SK-N-SH (cell line): ENCODE data around the gene VANGL2. TPM values are rescaled to one million over a fixed set of nuclear protein-coding genes. Genes with fewer than 3 reads are reported as not detected.

ENCODE experiments used
- CTCF ChIA-PET: fragments of 300-600, 350-600 bp; formaldehyde crosslinking; extraction: SDS; loops from one replicate; lab custom pipeline; 2021; lab: Yijun Ruan, JAX
- POLR2A ChIA-PET: fragments of 350-600 bp; sonication (Branson Sonifier 250); formaldehyde crosslinking; extraction: SDS; loops from one replicate; lab custom pipeline; 2020; ENCODE audit warnings: antibody characterized with exemption, inconsistent platforms; lab: Yijun Ruan, JAX
- DNase-seq: peaks from one replicate; pipeline ENCODE4 v3.0.0; 2012
- H2AFZ ChIP-seq: fragments of 200-600 bp; sonication (generic); 2 replicates; pipeline ENCODE4 v1.8.1; 2016; ENCODE audit warnings: antibody characterized with exemption, mild to moderate bottlenecking, low read depth
- H3F3A ChIP-seq: fragments of 200-600 bp; sonication (generic); replicated peaks from 2 replicates; pipeline ENCODE3; 2016; ENCODE audit warnings: antibody characterized with exemption, mild to moderate bottlenecking; ENCODE audit not compliant: insufficient read depth
- H3K27ac ChIP-seq, 2 experiments: fragments of 200-500 bp in 1 of 2; fragments of 200-600 bp in 1 of 2; sonication (Bioruptor generic) in 1 of 2; sonication (generic), shearing (Covaris generic) in 1 of 2; 2 replicates each; pipeline versions ENCODE4 v1.5.1 to v1.6.1; 2014 to 2016; ENCODE audit warnings: low read depth in 2 of 2, inconsistent platforms in 1 of 2, low read length in 1 of 2, mild to moderate bottlenecking in 1 of 2, mixed read lengths in 1 of 2
- H3K27me3 ChIP-seq: fragments of 200-600 bp; sonication (generic), shearing (Covaris generic); 2 replicates; pipeline ENCODE4 v1.6.1; 2016; ENCODE audit warnings: mixed run types; ENCODE audit not compliant: insufficient read depth
- H3K36me3 ChIP-seq, 2 experiments: fragments of 200-500 bp in 1 of 2; fragments of 200-600 bp in 1 of 2; sonication (Bioruptor generic) in 1 of 2; sonication (generic) in 1 of 2; replicated peaks in 1 of 2; 2 replicates each; pipeline versions ENCODE3 to v1.5.1; 2014 to 2016; ENCODE audit warnings: low read length in 1 of 2, mild to moderate bottlenecking in 1 of 2; ENCODE audit not compliant: insufficient read depth in 2 of 2, control insufficient read depth in 1 of 2
- H3K4me1 ChIP-seq, 2 experiments: fragments of 200-500 bp in 1 of 2; fragments of 200-600 bp in 1 of 2; sonication (Bioruptor generic) in 1 of 2; sonication (generic), shearing (Covaris generic) in 1 of 2; 2 replicates each; pipeline versions ENCODE4 v1.5.1 to v1.6.1; 2014 to 2016; ENCODE audit warnings: low read depth in 1 of 2, low read length in 1 of 2, mixed run types in 1 of 2; ENCODE audit not compliant: insufficient read depth in 2 of 2, control insufficient read depth in 1 of 2
- H3K4me2 ChIP-seq: fragments of 200-600 bp; sonication (generic), shearing (Covaris generic); 2 replicates; pipeline ENCODE4 v1.6.1; 2017; ENCODE audit warnings: mixed run types
- H3K4me3 ChIP-seq, 2 experiments: fragments of 200-500 bp in 1 of 2; fragments of 200-600 bp in 1 of 2; sonication (Bioruptor generic) in 1 of 2; sonication (generic), shearing (Covaris generic) in 1 of 2; 2 replicates each; pipeline versions ENCODE4 v1.5.1 to v1.8.1; 2014 to 2016; ENCODE audit warnings: low read depth in 2 of 2, inconsistent platforms in 1 of 2, low read length in 1 of 2, mild to moderate bottlenecking in 1 of 2, mixed read lengths in 1 of 2, moderate library complexity in 1 of 2
- H3K79me2 ChIP-seq: fragments of 200-600 bp; sonication (generic); 2 replicates; pipeline ENCODE4 v1.8.1; 2017; ENCODE audit warnings: mild to moderate bottlenecking; ENCODE audit not compliant: insufficient read depth
- H3K9ac ChIP-seq: fragments of 200-600 bp; sonication (generic); 2 replicates; pipeline ENCODE4 v1.6.1; 2017; ENCODE audit warnings: mixed run types
- H3K9me2 ChIP-seq: fragments of 200-600 bp; sonication (generic); 2 replicates; pipeline ENCODE4 v1.6.1; 2017; ENCODE audit warnings: mixed run types
- H3K9me3 ChIP-seq: fragments of 200-600 bp; sonication (generic); 2 replicates; pipeline ENCODE4 v1.6.1; 2017; ENCODE audit warnings: mixed run types, mild to moderate bottlenecking, moderate library complexity
- H4K20me1 ChIP-seq: fragments of 200-600 bp; sonication (generic); 2 replicates; pipeline ENCODE4 v1.6.1; 2017; ENCODE audit warnings: mild to moderate bottlenecking, mixed run types; ENCODE audit not compliant: insufficient read depth
- CHD2 ChIP-seq: fragments of 150-350 bp; IDR thresholded peaks from 2 replicates; pipeline ENCODE4 v1.6.1; 2018; ENCODE audit warnings: low read length; ENCODE audit not compliant: partially characterized antibody
- EZH2phosphoT487 ChIP-seq: fragments of 200-600 bp; sonication (generic); IDR thresholded peaks from 2 replicates; pipeline ENCODE4 v1.6.1; 2017; ENCODE audit warnings: low read depth, mixed run types, mild to moderate bottlenecking, antibody characterized with exemption, moderate library complexity, borderline replicate concordance
- FOSL2 ChIP-seq: IDR thresholded peaks from 2 replicates; pipeline ENCODE4 v1.4.0; 2012; ENCODE audit warnings: low read depth, mild to moderate bottlenecking, moderate library complexity, borderline replicate concordance
- JUND ChIP-seq: IDR thresholded peaks from 2 replicates; pipeline ENCODE4 v1.4.0; 2012
- MEF2A ChIP-seq: IDR thresholded peaks from 2 replicates; pipeline ENCODE4 v1.4.0; 2012; ENCODE audit warnings: low read depth, borderline replicate concordance
- NFIC ChIP-seq: IDR thresholded peaks from 2 replicates; pipeline ENCODE4 v1.4.0; 2012; ENCODE audit warnings: borderline replicate concordance
- RAD21 ChIP-seq: IDR thresholded peaks from 2 replicates; pipeline ENCODE4 v1.6.1; 2012; ENCODE audit warnings: mild to moderate bottlenecking, low read length
- RCOR1 ChIP-seq: fragments of 150-350 bp; IDR thresholded peaks from 2 replicates; pipeline ENCODE4 v1.6.1; 2017; ENCODE audit warnings: antibody characterized with exemption, low read length
- SIN3A ChIP-seq: IDR thresholded peaks from 2 replicates; pipeline ENCODE4 v1.6.1; 2012; ENCODE audit warnings: low read depth, mild to moderate bottlenecking, low read length, moderate library complexity, borderline replicate concordance
- TAF1 ChIP-seq: IDR thresholded peaks from 2 replicates; pipeline ENCODE4 v1.6.1; 2012; ENCODE audit warnings: low read depth, mild to moderate bottlenecking, low read length, moderate library complexity, borderline replicate concordance
- YY1 ChIP-seq: IDR thresholded peaks from 2 replicates; pipeline ENCODE4 v1.4.0; 2012; ENCODE audit warnings: low read depth, mild to moderate bottlenecking
- WGBS: methylation state at CpG from one replicate; pipeline ENCODE4 v1.1.6; 2017; ENCODE audit warnings: low lambda C conversion rate; 5-methylcytosine and 5-hydroxymethylcytosine counted together
- polyA plus RNA-seq, 3 experiments: library from polyadenylated mRNA; depleted of rRNA; stranded (reverse); fragments of >200 nt; gene quantifications; 2 replicates each; pipeline ENCODE4 v1.2.3, GENCODE V29; 2012
- TF ChIP-seq, protein P1 (sequence below): IDR thresholded peaks from 2 replicates; pipeline ENCODE4 v1.4.0; 2012; ENCODE audit warnings: low read depth
- TF ChIP-seq, protein P2 (sequence below): IDR thresholded peaks from 2 replicates; pipeline ENCODE4; 2012
- TF ChIP-seq, protein P3 (sequence below): IDR thresholded peaks from 2 replicates; pipeline ENCODE4 v1.4.0; 2012; ENCODE audit warnings: low read depth, borderline replicate concordance
- TF ChIP-seq, protein P4 (sequence below): fragments of 150-350 bp; IDR thresholded peaks from 2 replicates; pipeline ENCODE4 v1.6.1; 2016; ENCODE audit warnings: mild to moderate bottlenecking, low read depth, low read length
- TF ChIP-seq, protein P5 (sequence below): IDR thresholded peaks from 2 replicates; pipeline ENCODE4 v1.6.1; 2012; ENCODE audit warnings: mild to moderate bottlenecking, low read depth, low read length, moderate library complexity
- TF ChIP-seq, protein P6 (sequence below): fragments of 200-600 bp; sonication (generic); IDR thresholded peaks from 2 replicates; pipeline ENCODE4 v1.6.1; 2017; ENCODE audit warnings: antibody characterized with exemption, mild to moderate bottlenecking, moderate library complexity

VANGL2 gene
- polyA plus RNA-seq, 1 of the 3 experiments (the other 2 are of a cell fraction): 13.4 TPM

DNA sequence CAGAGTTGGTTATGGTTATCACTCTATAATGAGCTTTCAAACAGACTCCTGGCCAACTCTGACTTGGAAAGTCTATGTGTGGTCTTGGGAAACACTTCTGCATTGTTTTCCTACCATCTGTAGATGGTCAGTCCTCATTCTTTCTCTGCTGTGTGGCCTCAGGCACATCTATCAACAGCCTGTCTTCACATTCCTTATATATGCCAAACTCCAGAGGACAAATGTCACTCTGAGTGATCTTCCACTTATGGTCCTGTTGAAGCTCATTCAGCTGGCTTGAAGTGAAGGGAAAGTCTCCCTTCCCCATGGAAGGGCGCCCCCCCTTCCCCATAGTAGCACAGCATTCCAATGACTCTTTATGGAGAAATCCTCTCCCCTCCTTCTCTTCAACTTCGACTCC, 58.7 kb downstream of the VANGL2 start:
- WGBS: 6% methylated on average over 2 of the region's 2 CpGs
- Histone ChIP-seq H4K20me1 (no peaks in the 10 kb centered on the region), H3K36me3 (no peaks in the 10 kb centered on the region), H2AFZ (no peak overlapping the region), H3K4me1 (no peaks in the 10 kb centered on the region), H3K79me2 (no peaks in the 10 kb centered on the region), H3K4me3 (no peak overlapping the region), H3K9ac (no peak overlapping the region), H3K27me3 (no peaks in the 10 kb centered on the region; the same call in 1 of the 2 replicates), H3K27ac (no peak overlapping the region), H3K4me2 (no peak overlapping the region), H3K9me3 (no peaks in the 10 kb centered on the region), H3F3A (no peaks in the 10 kb centered on the region), H3K9me2 (no peaks in the 10 kb centered on the region)
- ChIA-PET CTCF (no interaction called here), POLR2A (no interaction called here)
- no peak for DNase-seq
- TF ChIP-seq YY1 (no peak), SIN3A (no peak), NFIC (no peak), FOSL2 (no peak), RAD21 (no peak), RCOR1 (no peak), JUND (no peak)
- TF ChIP-seq, protein P1, sequence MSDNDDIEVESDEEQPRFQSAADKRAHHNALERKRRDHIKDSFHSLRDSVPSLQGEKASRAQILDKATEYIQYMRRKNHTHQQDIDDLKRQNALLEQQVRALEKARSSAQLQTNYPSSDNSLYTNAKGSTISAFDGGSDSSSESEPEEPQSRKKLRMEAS: no peak
- TF ChIP-seq, protein P2, sequence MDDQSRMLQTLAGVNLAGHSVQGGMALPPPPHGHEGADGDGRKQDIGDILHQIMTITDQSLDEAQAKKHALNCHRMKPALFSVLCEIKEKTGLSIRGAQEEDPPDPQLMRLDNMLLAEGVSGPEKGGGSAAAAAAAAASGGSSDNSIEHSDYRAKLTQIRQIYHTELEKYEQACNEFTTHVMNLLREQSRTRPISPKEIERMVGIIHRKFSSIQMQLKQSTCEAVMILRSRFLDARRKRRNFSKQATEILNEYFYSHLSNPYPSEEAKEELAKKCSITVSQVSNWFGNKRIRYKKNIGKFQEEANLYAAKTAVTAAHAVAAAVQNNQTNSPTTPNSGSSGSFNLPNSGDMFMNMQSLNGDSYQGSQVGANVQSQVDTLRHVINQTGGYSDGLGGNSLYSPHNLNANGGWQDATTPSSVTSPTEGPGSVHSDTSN: no peak
- TF ChIP-seq, protein P3, sequence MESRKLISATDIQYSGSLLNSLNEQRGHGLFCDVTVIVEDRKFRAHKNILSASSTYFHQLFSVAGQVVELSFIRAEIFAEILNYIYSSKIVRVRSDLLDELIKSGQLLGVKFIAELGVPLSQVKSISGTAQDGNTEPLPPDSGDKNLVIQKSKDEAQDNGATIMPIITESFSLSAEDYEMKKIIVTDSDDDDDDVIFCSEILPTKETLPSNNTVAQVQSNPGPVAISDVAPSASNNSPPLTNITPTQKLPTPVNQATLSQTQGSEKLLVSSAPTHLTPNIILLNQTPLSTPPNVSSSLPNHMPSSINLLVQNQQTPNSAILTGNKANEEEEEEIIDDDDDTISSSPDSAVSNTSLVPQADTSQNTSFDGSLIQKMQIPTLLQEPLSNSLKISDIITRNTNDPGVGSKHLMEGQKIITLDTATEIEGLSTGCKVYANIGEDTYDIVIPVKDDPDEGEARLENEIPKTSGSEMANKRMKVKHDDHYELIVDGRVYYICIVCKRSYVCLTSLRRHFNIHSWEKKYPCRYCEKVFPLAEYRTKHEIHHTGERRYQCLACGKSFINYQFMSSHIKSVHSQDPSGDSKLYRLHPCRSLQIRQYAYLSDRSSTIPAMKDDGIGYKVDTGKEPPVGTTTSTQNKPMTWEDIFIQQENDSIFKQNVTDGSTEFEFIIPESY: no peak

DNA sequence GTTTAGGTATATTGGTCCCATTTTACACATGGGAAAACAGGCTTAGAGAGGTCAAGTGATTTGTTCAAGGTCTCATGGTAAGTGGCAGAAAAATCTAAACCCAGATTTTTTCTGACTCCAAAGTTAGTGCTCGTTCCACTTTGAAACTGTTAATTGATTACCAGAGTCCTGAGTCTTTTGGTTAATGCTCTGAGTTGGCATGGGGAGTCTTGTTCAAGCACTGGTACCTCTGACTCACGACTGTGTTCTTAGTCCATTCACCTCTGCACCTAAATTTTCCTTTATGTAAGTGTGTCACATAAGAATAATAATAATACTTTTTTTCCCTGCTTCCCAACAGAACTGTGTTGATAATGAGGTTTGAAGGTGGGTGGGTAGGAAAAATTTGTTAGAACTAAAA, 59.3 kb downstream of the VANGL2 start:
- 10% methylated on average over 2 of the region's 2 CpGs for WGBS
- Histone ChIP-seq H3F3A (no peaks in the 10 kb centered on the region), H3K9me2 (no peaks in the 10 kb centered on the region), H3K27me3 (no peaks in the 10 kb centered on the region; the same call in 1 of the 2 replicates), H3K79me2 (no peaks in the 10 kb centered on the region), H3K27ac (no peak overlapping the region), H3K4me1 (no peaks in the 10 kb centered on the region), H4K20me1 (no peaks in the 10 kb centered on the region), H3K9me3 (no peaks in the 10 kb centered on the region), H3K4me2 (no peak overlapping the region), H3K4me3 (no peak overlapping the region), H2AFZ (no peak overlapping the region), H3K9ac (no peak overlapping the region), H3K36me3 (no peaks in the 10 kb centered on the region)
- DNase-seq: no peak
- CTCF ChIA-PET: no interaction called here
- POLR2A ChIA-PET: no interaction called here
- TF ChIP-seq CHD2 (no peak), TAF1 (no peak), MEF2A (no peak), EZH2phosphoT487 (no peak), YY1 (no peak)
- TF ChIP-seq, protein P4, sequence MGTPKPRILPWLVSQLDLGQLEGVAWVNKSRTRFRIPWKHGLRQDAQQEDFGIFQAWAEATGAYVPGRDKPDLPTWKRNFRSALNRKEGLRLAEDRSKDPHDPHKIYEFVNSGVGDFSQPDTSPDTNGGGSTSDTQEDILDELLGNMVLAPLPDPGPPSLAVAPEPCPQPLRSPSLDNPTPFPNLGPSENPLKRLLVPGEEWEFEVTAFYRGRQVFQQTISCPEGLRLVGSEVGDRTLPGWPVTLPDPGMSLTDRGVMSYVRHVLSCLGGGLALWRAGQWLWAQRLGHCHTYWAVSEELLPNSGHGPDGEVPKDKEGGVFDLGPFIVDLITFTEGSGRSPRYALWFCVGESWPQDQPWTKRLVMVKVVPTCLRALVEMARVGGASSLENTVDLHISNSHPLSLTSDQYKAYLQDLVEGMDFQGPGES: no peak
- TF ChIP-seq, protein P5, sequence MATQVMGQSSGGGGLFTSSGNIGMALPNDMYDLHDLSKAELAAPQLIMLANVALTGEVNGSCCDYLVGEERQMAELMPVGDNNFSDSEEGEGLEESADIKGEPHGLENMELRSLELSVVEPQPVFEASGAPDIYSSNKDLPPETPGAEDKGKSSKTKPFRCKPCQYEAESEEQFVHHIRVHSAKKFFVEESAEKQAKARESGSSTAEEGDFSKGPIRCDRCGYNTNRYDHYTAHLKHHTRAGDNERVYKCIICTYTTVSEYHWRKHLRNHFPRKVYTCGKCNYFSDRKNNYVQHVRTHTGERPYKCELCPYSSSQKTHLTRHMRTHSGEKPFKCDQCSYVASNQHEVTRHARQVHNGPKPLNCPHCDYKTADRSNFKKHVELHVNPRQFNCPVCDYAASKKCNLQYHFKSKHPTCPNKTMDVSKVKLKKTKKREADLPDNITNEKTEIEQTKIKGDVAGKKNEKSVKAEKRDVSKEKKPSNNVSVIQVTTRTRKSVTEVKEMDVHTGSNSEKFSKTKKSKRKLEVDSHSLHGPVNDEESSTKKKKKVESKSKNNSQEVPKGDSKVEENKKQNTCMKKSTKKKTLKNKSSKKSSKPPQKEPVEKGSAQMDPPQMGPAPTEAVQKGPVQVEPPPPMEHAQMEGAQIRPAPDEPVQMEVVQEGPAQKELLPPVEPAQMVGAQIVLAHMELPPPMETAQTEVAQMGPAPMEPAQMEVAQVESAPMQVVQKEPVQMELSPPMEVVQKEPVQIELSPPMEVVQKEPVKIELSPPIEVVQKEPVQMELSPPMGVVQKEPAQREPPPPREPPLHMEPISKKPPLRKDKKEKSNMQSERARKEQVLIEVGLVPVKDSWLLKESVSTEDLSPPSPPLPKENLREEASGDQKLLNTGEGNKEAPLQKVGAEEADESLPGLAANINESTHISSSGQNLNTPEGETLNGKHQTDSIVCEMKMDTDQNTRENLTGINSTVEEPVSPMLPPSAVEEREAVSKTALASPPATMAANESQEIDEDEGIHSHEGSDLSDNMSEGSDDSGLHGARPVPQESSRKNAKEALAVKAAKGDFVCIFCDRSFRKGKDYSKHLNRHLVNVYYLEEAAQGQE: no peak
- TF ChIP-seq, protein P1: no peak
- TF ChIP-seq, protein P6, sequence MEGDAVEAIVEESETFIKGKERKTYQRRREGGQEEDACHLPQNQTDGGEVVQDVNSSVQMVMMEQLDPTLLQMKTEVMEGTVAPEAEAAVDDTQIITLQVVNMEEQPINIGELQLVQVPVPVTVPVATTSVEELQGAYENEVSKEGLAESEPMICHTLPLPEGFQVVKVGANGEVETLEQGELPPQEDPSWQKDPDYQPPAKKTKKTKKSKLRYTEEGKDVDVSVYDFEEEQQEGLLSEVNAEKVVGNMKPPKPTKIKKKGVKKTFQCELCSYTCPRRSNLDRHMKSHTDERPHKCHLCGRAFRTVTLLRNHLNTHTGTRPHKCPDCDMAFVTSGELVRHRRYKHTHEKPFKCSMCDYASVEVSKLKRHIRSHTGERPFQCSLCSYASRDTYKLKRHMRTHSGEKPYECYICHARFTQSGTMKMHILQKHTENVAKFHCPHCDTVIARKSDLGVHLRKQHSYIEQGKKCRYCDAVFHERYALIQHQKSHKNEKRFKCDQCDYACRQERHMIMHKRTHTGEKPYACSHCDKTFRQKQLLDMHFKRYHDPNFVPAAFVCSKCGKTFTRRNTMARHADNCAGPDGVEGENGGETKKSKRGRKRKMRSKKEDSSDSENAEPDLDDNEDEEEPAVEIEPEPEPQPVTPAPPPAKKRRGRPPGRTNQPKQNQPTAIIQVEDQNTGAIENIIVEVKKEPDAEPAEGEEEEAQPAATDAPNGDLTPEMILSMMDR: no peak
